ENCODE results near the gene IFIT1B. TPM values are rescaled to one million over a fixed set of nuclear protein-coding genes. Genes with fewer than 3 reads are reported as not detected.

Gene IFIT1B
- total RNA-seq, 3 donors from 2014 or later, result not detected

- Histone ChIP-seq H3K4me1 (ENCODE audit: low read depth) (peaks cover 12% of the 10 kb centered on the region), H3K36me3 (ENCODE audit: low read depth) (no peaks in the 10 kb centered on the region), H3K4me3 (no peak overlapping the region), H3K9me3 (no peaks in the 10 kb centered on the region)
- TF ChIP-seq CTCF (IDR thresholded peaks at IDR 0.05), result no peak
- ATAC-seq (no peak), DNase-seq (no peak)
- intact Hi-C loops (cut with DNase I, micrococcal nuclease), result no loop called here
These were observed 35.5 kb upstream of the IFIT1B start for GRCh38 chr10:89342206-89342958.

DNA sequence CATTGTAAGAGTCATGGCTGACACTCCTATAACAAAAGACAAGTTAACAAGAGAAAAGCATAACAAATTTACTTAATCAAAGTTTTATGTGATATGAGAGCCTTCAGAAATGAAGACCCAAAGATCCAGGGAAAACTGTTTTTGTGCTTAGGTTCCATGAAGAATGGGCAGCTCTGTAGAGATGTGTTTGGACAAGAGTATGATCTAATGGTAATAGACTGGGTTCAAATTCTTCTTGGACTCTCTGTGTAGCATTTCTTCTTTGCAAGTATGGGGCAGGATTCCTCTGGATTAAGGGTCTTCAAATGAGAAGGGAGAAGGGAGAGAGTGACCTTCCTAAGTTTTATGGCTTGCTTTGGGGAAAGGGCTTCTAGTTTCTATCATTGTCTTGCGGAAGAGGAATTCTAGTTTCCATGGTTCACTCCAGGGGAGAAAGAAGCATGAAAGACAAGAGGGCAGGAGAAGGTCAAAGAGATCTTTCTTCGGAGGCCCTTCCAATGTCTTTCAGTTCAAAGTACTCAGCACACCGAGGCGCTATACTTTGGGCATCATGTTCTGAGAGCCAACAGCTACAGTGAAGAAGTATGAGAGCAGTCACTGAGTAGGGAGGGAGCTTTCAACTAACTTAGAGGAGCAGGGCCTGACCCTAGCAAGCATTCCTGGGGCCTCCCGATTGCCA lies 34.6 kb upstream of the IFIT1B start:
- H3K4me1 ChIP-seq (ENCODE audit: low read depth), result peaks cover 12% of the 10 kb centered on the region
- no peak for TF ChIP-seq CTCF (IDR thresholded peaks at IDR 0.05)
- no peaks in the 10 kb centered on the region for H3K36me3 ChIP-seq (ENCODE audit: low read depth)
- intact Hi-C loops (cut with DNase I, micrococcal nuclease), result no loop called here
- no peak for ATAC-seq
- no peaks in the 10 kb centered on the region for H3K9me3 ChIP-seq
- no peak overlapping the region for H3K4me3 ChIP-seq
- DNase-seq, result no peak

DNA sequence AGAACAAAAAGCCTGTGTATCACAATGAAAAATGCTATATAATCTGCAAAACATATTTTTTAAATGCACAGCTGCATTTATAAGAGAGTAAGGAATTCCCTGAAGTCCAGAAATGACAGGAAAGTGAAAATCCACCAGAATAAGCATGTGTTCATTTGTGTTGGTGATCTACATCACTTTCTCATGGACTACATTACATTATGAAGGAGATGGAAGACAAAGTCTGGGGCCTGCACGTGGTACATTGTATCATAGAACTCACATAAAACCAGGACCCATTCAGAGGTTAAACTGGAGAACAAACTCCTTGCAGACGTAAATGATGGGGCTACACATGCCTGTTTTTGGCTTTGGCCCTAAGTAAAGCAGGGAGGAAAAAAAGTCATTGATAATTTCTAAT lies 33.7 kb upstream of the IFIT1B start:
- Histone ChIP-seq H3K4me3 (no peak overlapping the region), H3K4me1 (ENCODE audit: low read depth) (peaks cover 12% of the 10 kb centered on the region), H3K9me3 (no peaks in the 10 kb centered on the region), H3K36me3 (ENCODE audit: low read depth) (no peaks in the 10 kb centered on the region)
- intact Hi-C loops (cut with DNase I, micrococcal nuclease), result no loop called here
- TF ChIP-seq CTCF (IDR thresholded peaks at IDR 0.05), result no peak
- ATAC-seq, result no peak
- no peak for DNase-seq

DNA sequence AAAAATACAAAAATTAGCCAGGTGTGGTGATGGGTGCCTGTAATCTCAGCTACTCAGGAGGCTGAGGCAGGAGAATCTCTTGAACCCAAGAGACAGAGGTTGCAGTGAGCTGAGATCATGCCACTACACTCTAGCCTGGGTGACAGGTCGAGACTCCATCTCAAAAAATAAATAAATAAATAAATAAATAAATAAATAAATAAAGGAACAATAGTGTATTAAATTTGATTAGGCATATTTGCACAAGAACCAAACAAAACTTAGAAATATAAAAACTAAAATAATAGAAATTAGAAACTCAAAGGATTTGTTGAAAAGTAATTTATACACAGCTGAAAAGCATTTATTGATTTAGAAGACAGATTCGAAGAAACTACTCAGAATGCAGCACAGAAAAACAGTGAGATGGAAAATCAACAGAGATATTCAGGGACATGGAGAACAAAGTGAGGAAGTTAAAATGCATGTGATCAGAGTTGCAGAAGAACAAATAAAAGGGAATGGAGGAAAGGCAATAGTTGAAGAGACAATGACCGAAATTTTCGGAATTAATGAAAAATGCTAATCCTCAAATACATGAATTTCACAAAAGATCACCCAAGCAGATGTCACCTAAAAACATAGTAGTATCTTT lies 32.4 kb upstream of the IFIT1B start:
- TF ChIP-seq CTCF (IDR thresholded peaks at IDR 0.05), result no peak
- no peak overlapping the region for H3K4me3 ChIP-seq
- intact Hi-C loops (cut with DNase I, micrococcal nuclease), result no loop called here
- no peaks in the 10 kb centered on the region for H3K9me3 ChIP-seq
- H3K4me1 ChIP-seq (ENCODE audit: low read depth), result peaks cover 19% of the 10 kb centered on the region
- no peaks in the 10 kb centered on the region for H3K36me3 ChIP-seq (ENCODE audit: low read depth)
- ATAC-seq (no peak), DNase-seq (no peak)

GRCh38 chr10:89346405-89347254 lies 31.2 kb upstream of the IFIT1B start:
- Histone ChIP-seq H3K4me1 (ENCODE audit: low read depth) (peaks cover 30% of the 10 kb centered on the region), H3K9me3 (no peaks in the 10 kb centered on the region), H3K36me3 (ENCODE audit: low read depth) (no peaks in the 10 kb centered on the region), H3K4me3 (no peak overlapping the region)
- TF ChIP-seq CTCF (IDR thresholded peaks at IDR 0.05), result no peak
- ATAC-seq (peak; percentile 62), DNase-seq (no peak)
- intact Hi-C loops (cut with DNase I, micrococcal nuclease), result no loop called here

Measured in mucosa of descending colon (tissue), 3 donors.